Astrocyte (in vitro differentiated cells and primary cell): ENCODE data around the gene WDR5.

Experiments
- CTCF ChIP-seq: IDR thresholded peaks from 2 replicates; pipeline ENCODE4 v1.5.1; 2011; ENCODE audit warnings: low read depth, mild to moderate bottlenecking, inconsistent platforms, low read length, moderate library complexity; ENCODE audit not compliant: insufficient read depth
- EZH2 ChIP-seq: IDR thresholded peaks from 2 replicates; pipeline ENCODE4 v1.6.1; 2012; ENCODE audit warnings: mild to moderate bottlenecking, low read length, inconsistent platforms; ENCODE audit not compliant: insufficient read depth

- no peak for TF ChIP-seq CTCF
- no peak for TF ChIP-seq EZH2
These were observed 6.0 kb downstream of the WDR5 start for GRCh38 chr9:134141906-134142305.
